UCSD-AML1 (cell line): ENCODE data around the gene UBE2D4.
"Not testable (repeated sequence)": the region's sequence is repeated elsewhere in the genome, so short reads cannot be mapped to it uniquely, and the experiment has no call there.

Experiments
- DNase-seq: peaks from one replicate; lab custom pipeline; 2025; ENCODE audit not compliant: unreplicated experiment; lab: John Stamatoyannopoulos, UW

Gene UBE2D4

DNA sequence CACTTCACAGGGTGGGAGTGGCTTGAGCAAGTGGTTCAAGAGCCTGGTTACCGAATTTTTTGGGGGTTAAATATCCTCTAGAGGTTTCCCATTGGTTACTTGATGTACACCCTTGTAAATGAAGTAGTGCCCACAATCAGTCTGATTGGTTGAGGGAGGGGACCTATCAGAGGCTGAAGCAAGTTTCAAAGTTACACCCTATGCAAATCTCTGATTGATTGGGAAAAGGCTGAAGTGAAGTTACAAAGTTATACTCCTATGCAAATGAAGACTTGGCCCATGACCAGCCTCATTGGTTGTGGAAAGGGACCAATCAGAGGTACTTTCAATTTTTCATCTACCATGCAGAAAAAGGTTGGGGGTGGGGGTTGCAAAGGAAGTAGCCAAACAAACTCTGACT is 34.7 kb downstream of the UBE2D4 start:
- DNase-seq: no peak

GRCh38 chr7:43966392-43966791 is 40.2 kb downstream of the UBE2D4 start:
- DNase-seq: not testable (repeated sequence)

- DNase-seq: not testable (repeated sequence)
Observed at GRCh38 chr7:43968172-43969040, 42.2 kb downstream of the UBE2D4 start.

- DNase-seq: not testable (repeated sequence)
Observed at GRCh38 chr7:43969586-43969985, 43.4 kb downstream of the UBE2D4 start.

DNA sequence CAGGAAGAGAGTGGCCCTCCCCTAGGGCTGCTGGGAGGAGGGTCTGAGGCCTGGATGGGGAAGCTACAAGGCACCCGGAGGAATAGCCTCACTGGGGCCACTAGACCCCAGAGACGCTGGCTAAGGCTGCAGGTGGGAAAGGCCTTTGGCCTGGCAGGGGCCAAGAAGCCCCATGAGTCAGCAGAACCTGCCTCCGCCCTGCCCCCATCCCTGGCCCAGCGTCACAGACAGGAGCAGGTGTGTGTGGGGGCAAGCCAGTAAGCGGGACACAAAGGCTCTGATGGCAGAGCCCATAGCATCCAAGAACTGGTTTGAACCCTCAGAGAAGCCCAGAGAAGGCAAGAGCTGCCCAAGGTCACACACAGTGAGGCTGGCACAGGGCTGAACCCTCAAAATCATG is 44.5 kb downstream of the UBE2D4 start:
- not testable (repeated sequence) for DNase-seq

DNA sequence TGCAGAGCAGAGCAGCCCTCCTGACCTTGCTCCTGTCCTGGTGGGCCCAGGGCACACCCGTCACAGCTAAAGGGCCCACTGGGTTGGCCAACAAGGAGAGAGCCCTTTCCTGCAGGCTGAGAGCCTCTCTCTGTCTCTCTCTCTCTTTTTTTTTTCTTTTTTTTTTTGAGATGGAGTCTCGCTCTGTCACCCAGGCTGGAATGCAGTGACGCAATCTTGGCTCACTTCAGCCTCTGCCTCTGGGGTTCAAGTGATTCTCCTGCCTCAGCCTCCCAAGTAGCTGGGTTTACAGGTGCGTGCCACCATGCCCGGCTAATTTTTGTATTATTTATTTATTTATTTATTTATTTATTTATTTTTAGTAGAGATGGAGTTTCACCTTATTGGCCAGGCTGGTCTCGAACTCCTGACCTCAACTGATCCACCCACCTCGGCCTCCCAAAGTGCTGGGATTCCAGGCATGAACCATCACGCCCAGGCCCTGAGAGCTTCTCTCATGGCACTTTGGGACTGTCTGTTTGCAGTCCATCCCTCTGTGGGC is 47.9 kb downstream of the UBE2D4 start:
- DNase-seq: not testable (repeated sequence)

GRCh38 chr7:43974725-43975482 is 48.7 kb downstream of the UBE2D4 start:
- not testable (repeated sequence) for DNase-seq

DNA sequence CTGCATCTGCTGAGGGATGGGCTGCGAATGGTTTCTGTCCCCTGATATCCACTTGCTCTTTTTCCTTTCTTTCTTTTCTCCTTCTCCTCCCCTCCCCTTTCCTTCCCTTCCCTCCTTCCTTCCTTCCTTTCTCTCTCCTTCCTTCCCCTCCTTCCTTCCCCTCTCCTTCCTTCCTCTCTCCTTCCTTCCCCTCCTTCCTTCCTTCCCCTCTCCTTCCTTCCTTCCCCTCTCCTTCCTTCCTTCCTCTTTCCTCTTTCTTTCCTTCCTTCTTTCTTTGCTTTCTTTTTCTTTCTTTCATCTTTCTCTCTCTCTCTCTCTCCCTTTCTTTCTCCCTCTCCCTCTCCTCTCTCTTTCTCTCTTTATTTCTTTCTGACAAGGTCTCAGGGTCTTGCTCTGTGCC is 51.3 kb downstream of the UBE2D4 start:
- DNase-seq: no peak

GRCh38 chr7:43978102-43978501 is 51.9 kb downstream of the UBE2D4 start:
- not testable (repeated sequence) for DNase-seq

GRCh38 chr7:43982848-43983247 is 56.6 kb downstream of the UBE2D4 start:
- not testable (repeated sequence) for DNase-seq

DNA sequence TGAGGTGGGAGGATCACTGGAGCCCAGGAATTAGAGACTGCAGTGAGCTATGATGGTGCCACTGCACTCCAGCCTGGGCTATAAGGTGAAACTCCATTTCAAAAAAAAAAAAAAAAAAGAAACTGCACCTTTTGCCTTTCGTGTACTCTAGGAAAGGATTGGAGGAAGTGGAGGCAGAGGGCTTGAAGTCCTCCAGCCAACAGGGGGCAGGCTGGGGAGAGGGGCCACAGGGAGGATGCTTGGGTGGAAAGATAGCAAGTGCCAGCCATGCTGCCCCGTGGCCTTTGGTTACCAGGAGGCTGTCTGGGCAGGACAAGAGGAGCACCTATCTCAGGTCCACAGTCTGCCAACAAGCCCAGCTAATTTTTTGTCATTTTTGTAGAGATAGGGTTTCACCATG is 57.5 kb downstream of the UBE2D4 start:
- DNase-seq: not testable (repeated sequence)

GRCh38 chr7:43985904-43986864 is 59.9 kb downstream of the UBE2D4 start:
- DNase-seq: peak; percentile 56

DNA sequence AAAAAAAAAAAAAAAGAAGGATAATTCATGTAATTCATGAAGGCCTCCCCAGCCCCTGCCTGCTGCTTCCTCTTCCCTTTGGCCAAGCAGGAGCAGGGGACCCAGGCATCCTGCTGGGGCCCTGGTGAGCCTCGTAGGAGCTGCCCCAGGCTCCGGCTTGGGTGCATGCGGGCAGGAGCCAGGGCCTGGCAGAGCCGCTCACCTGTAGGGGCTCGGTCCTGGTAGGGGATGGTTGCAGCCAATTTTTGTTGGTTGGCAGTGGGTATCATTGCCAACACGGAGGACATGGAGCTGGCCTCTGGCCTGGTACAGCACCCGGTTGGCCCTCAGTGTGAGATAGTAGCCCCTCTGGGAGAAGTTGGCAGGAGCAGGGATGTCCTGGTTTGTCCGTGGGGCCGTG is 61.2 kb downstream of the UBE2D4 start:
- not testable (repeated sequence) for DNase-seq

GRCh38 chr7:43990011-43990585 is 63.9 kb downstream of the UBE2D4 start:
- not testable (repeated sequence) for DNase-seq

DNA sequence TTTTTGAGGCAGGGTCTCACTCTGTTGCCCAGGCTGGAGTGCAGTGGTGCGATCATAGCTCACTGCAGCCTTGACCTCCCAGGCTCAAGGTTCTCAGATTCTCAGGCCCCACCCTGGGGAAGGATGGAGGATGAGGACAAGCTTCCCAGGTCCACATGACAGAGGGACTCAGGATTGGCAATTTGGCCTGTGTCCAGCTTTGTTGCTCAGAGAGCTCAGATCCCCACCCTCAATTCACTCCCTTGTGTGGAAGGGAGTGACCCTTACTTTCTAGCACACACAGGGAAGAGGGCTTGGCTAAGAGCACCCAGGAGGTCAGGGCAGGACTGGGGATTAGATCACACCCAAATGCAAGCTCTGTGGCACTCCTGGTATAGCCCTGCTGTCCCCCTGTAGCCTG is 64.6 kb downstream of the UBE2D4 start:
- DNase-seq: not testable (repeated sequence)

GRCh38 chr7:43992896-43993295 is 66.7 kb downstream of the UBE2D4 start:
- DNase-seq: not testable (repeated sequence)

DNA sequence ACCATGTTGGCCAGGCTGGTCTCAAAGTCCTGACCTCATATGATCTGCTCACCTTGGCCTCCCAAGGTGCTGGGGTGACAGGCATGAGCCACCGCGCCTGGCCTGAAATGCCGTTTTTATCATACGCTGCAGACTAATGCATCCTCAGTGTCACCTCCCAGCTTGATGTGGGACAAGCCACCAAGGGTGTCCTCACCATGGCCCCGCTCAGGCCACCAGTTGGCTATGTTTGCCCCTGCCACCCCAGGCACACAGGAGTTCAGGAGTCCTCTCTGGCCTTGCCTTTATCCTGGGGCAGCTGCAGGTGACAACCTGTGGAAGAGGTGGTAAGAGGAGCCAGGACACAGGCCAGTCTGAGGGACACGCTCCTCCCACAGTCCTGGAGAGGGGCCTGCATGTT is 68.4 kb downstream of the UBE2D4 start:
- DNase-seq: not testable (repeated sequence)

GRCh38 chr7:43997532-43997931 is 71.3 kb downstream of the UBE2D4 start, which contains the start of gene SPDYE1:
TSS of gene SPDYE1 (plus strand) at chr7:43997897. CDS start at chr7:43999950, 2,053 bp downstream.
- not testable (repeated sequence) for DNase-seq
